NCI-H1092 (cell line): Measurements from ENCODE around the gene CYFIP1.
"Not testable (repeated sequence)": the region's sequence is repeated elsewhere in the genome, so short reads cannot be mapped to it uniquely, and the experiment has no call there.

Experiments
- DNase-seq: peaks from one replicate; lab custom pipeline; 2025; lab: John Stamatoyannopoulos, UW

CYFIP1 gene

GRCh38 chr15:22980189-22981050, at the start of gene CYFIP1:
Gene CYFIP1 (minus strand): TSS chr15:22980368. CDS start chr15:22947285, 33,083 bp downstream.
- DNase-seq = no peak

- no peak for DNase-seq
Observed at GRCh38 chr15:23026218-23026617, 46.0 kb upstream of the CYFIP1 start.

GRCh38 chr15:23022156-23022555, 42.0 kb upstream of the CYFIP1 start:
- no peak for DNase-seq

GRCh38 chr15:23014394-23015000, 34.3 kb upstream of the CYFIP1 start:
- no peak for DNase-seq

DNA sequence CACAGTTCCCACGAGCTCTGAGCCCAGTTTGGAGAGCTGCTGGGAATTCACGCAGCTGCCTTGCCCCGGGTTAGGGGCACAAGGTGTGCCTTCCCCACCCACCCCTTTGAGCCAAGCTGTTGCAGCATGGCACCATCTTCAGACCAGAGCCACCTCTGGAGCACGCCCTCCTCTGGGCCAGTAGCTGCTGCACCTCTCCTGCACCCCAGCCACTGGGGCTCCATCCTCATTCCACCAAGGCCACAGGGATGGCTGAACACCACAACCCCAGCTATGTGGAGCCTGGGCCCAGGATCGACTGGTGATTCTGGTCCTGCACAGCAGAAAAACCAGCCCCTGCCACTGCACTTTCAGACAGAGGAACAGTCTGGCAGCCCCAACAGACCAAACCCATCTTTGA, 33.5 kb upstream of the CYFIP1 start:
- no peak for DNase-seq

GRCh38 chr15:23012616-23013015, 32.4 kb upstream of the CYFIP1 start:
- DNase-seq = not testable (repeated sequence)

DNA sequence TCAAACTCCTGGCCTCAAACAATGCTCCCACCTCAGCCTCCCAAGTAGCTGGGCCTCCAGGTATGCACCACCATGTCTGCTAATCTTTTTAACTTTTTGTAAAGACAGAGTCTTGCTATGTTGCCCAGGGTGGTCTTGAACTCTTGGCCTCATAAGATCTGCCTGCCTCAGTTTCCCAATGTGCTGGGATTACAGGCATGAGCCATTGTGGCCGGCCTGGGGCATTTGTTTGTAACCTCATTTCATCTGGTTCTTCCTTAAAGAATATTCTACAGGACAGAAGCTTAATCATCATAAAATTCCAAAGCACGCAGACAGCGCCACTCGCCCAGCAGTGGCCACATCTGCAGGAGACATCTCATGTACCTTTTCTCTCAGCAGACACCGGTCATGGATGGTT, 23.6 kb upstream of the CYFIP1 start:
- no peak for DNase-seq

GRCh38 chr15:23002920-23003319, 22.8 kb upstream of the CYFIP1 start:
- no peak for DNase-seq

- no peak for DNase-seq
Observed at GRCh38 chr15:22995795-22996194, 15.6 kb upstream of the CYFIP1 start.

- no peak for DNase-seq
Observed at GRCh38 chr15:22992024-22992326, 11.8 kb upstream of the CYFIP1 start.

DNA sequence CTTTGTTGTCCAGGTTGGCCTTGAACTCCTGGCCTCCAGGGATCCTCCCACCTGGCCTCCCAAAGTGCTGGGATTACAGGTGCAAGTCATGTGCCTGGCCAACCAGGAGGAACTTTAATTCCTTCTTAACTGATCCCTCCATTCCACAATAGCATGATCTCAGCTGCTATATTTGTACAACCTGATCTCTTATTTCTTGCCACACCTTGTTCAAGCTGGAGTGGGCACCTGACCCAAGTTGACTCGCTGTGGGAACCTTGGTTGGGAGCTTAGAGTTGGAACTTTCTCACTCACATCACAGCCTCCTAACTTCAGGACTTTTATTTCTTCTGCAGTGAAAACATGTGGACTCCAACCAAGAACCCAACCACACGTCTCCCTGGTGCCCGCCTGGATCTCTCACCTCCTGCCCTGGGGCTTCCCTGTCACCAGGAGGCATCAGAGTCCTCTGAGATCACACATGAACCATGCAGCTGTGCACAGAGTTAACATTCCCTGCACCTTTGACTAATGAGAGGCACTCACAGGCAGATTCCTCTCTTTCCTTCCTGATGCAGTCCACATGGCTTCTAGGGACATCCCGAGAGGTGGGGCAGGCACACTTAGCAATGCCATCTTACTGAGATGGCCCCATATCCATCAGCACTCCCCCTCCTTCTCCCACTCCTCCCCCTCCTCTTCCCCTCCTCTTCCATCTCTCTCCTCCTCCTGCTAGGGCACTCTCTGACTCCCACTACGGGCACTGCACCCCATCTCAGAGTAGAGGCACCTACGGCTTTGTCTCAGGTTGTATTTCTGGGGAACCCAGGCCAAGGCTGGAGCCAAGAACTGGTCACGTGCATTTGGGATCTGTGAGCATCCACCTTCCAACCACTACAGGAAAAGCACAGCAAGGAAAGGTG, 9.7 kb upstream of the CYFIP1 start:
- no peak for DNase-seq

DNA sequence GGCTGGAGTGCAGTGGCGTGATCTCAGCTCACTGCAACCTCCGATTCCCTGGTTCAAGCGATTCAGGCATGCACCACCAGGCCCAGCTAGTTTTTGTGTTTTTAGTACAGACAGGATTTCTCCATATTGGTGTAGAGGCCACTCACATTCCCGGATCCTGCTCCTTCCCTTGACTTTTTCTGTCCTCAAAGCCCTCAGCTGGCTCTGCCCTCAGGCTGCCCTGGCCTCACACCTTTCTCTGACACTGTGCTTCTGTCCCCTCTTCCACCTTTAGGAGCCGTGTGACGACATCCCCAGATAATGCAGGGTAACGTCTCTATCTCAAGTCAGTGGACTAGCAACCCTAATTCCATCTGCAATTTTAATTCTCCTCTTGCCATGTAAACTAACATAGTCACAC, 8.6 kb upstream of the CYFIP1 start:
- no peak for DNase-seq

GRCh38 chr15:22981931-22982330, 1.8 kb upstream of the CYFIP1 start:
- not testable (repeated sequence) for DNase-seq

DNA sequence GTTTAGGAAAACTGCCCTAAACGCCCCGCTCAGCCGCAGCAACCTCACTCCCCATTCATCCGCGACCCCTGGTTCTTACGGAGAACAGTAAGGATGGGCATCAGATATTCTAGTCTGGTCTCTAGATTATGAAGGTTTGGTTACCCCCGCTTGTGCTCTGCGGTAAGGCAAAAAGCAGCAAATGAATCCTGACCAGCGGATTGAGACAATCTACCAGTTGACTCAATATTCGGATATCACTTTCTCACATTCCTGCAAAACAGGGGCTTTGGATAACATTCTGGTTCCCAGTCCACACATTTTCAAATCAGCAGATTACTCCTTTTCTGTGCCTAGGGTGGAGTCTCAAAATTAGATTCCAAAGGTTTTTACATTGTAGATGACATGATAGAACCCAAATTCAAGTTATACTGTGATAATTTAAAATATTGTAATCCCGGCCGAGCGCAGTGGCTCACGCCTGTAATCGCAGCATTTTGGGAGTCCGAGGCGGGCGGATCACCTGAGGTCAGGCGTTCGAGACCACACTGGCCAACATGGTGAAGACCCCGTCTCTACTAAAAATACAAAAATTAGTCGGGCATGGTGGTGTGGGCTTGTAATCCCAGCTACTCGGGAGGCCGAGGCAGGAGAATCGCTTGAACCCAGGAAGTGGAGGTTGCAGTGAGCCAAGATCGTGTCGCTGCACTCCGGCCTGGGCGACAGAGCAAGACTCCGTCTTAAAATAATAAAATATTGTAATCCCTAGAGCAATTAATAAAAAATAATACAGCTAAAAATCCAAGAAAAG, 1.1 kb upstream of the CYFIP1 start:
- DNase-seq = no peak

GRCh38 chr15:22979238-22980188, 655 bp downstream of the CYFIP1 start:
- DNase-seq = no peak

GRCh38 chr15:22978691-22979237, 1.4 kb downstream of the CYFIP1 start:
- DNase-seq = no peak

GRCh38 chr15:22974745-22975144, 5.4 kb downstream of the CYFIP1 start:
- no peak for DNase-seq

DNA sequence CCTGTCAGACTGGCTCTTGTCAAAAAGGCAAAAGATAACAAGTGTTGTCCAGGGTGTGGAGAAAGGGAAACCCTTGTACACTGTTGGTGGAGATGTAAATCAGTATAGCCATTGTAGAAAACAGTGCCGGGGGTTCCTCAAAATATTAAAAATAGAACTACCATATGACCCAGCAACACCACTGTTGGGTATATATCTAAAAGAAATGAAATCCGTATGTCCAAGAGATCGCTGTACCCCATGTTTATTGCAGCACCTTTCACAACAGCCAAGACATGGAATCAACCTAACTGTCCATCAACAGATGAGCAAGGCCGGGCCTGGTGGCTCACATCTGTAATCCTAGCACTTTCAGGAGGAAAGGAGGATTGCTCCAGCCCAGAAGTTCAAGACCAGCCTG, 6.2 kb downstream of the CYFIP1 start:
- DNase-seq = no peak

DNA sequence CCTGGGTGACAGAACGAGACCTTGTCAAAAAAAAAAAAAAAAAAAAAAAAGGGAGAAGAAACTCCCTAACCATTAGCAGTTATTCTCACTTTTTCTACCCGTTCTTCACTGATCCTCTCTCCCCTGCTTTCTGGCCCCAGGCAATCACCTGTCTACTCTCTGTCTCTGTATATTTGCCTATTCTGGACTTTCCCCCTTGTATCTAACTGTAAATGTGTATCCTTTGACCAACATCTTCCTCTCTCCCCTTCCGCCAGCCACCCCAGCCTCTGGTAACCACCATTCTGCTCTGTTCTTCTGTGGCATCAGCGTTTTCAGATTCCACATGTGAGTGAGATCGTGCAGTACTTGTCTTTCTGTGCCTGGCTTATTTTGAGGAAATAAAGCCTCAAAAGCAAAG, 6.9 kb downstream of the CYFIP1 start:
- DNase-seq = no peak

DNA sequence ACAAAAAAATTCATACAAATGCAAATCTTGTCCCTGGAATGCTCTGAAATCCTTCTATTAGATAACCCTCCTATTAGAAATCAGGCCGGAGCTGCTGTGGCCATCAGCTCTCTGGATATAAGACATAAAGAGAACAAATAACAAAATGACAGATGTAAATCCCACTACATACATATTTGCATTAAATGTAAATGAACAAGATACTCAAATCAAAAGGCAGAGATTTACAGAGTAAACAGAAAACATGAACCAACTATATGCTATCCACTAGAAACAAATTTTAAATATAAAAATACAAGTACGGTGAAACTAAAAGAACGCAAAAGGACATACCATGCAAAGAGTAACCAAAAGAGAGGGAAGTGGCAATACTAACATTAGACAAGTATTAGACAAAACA, 10.7 kb downstream of the CYFIP1 start:
- no peak for DNase-seq
